Stomach (tissue), 4 donors: ENCODE data around the gene TAS1R2.

Source experiments
- EP300 ChIP-seq: sonication (generic); formaldehyde crosslinking; IDR thresholded peaks from one replicate; pipeline ENCODE4 v1.6.1; 2017; ENCODE audit warnings: antibody characterized with exemption
- POLR2A ChIP-seq, 4 donors: fragments of 450-650 bp; IDR thresholded peaks; one replicate each; pipeline ENCODE4 v1.6.1; 2016; ENCODE audit warnings: antibody characterized with exemption in 4 of 4, control low read depth in 2 of 4, mild to moderate bottlenecking in 1 of 4, moderate library complexity in 1 of 4
- POLR2AphosphoS5 ChIP-seq, 3 donors: sonication (generic); formaldehyde crosslinking; IDR thresholded peaks; one replicate each; pipeline ENCODE4 v1.6.1; 2016; ENCODE audit warnings: antibody characterized with exemption in 3 of 3
- TF ChIP-seq, protein P1 (sequence below), 7 experiments: fragments of 450-650 bp in 4 of 7; fragments of 200-600 bp in 3 of 7; sonication (generic) in 3 of 7; IDR thresholded peaks; one replicate each; pipeline ENCODE4 v1.5.1; 2016 to 2019; ENCODE audit warnings: antibody characterized with exemption in 7 of 7, control low read depth in 2 of 7, mild to moderate bottlenecking in 1 of 7

- TF ChIP-seq, protein P1, sequence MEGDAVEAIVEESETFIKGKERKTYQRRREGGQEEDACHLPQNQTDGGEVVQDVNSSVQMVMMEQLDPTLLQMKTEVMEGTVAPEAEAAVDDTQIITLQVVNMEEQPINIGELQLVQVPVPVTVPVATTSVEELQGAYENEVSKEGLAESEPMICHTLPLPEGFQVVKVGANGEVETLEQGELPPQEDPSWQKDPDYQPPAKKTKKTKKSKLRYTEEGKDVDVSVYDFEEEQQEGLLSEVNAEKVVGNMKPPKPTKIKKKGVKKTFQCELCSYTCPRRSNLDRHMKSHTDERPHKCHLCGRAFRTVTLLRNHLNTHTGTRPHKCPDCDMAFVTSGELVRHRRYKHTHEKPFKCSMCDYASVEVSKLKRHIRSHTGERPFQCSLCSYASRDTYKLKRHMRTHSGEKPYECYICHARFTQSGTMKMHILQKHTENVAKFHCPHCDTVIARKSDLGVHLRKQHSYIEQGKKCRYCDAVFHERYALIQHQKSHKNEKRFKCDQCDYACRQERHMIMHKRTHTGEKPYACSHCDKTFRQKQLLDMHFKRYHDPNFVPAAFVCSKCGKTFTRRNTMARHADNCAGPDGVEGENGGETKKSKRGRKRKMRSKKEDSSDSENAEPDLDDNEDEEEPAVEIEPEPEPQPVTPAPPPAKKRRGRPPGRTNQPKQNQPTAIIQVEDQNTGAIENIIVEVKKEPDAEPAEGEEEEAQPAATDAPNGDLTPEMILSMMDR (IDR thresholded peaks at IDR 0.05): no peak
- TF ChIP-seq EP300: no peak
- TF ChIP-seq POLR2AphosphoS5 (IDR thresholded peaks at IDR 0.05): no peak
- TF ChIP-seq POLR2A (IDR thresholded peaks at IDR 0.05): no peak
These were observed 42.1 kb downstream of the TAS1R2 start for GRCh38 chr1:18817316-18817715.
